HCT116 (cell line): ENCODE measurements around the gene WASF1. TPM values are rescaled to one million over a fixed set of nuclear protein-coding genes. Genes with fewer than 3 reads are reported as not detected.

ENCODE experiments used
- ATAC-seq: fragments of 200-7000 bp; cut with Tn5 transposase; 2 replicates; pipeline ENCODE4 v1.9.1; 2020; ENCODE audit warnings: mild to moderate bottlenecking, moderate library complexity
- BruUV-seq: library from RNA; stranded (reverse); fragments of 400-500 nt; replicated peaks from 2 replicates; lab custom pipeline; 2021; lab: Mats Ljungman, UMichigan
- CTCF ChIA-PET: fragments of 300-600 bp; sonication (Branson Sonifier 250); formaldehyde crosslinking; loops from one replicate; lab custom pipeline; 2021; ENCODE audit warnings: antibody characterized with exemption; lab: Charles Lee
- POLR2A ChIA-PET: fragments of 300-600, 350-600 bp; sonication (Branson Sonifier 250); formaldehyde crosslinking; loops from one replicate; lab custom pipeline; 2021; ENCODE audit warnings: antibody characterized with exemption; lab: Charles Lee
- RAD21 ChIA-PET, 2 experiments: fragments of 300-600 bp; sonication (Branson Sonifier 250); formaldehyde crosslinking; loops; one replicate each; lab custom pipeline; 2023; ENCODE audit warnings: low total read pairs in 2 of 2; ENCODE audit not compliant: uncharacterized antibody in 2 of 2, unreplicated experiment in 2 of 2, low non-redundant PET in 1 of 2; lab: Charles Lee
- DNase-seq: peaks from one replicate; pipeline ENCODE4 v3.0.0-alpha.2; 2010; ENCODE audit warnings: low read depth, low spot score
- H2AFZ ChIP-seq: fragments of 200-600 bp; shearing (Covaris generic), sonication (generic); 2 replicates; pipeline ENCODE4 v1.6.1; 2017; ENCODE audit warnings: low read depth, mixed run types, mixed read lengths, antibody characterized with exemption, low read length; ENCODE audit not compliant: poor library complexity, severe bottlenecking
- H3K27ac ChIP-seq: 2 replicates; pipeline ENCODE4 v1.5.1; 2012; ENCODE audit warnings: low read depth, low read length
- H3K27me3 ChIP-seq: fragments of 200-600 bp; sonication (generic); 2 replicates; pipeline ENCODE4 v1.6.1; 2016; ENCODE audit warnings: mixed run types, low read length, mixed read lengths; ENCODE audit not compliant: insufficient read depth
- H3K36me3 ChIP-seq, 2 experiments: fragments of 200-500 bp in 1 of 2; fragments of 200-600 bp in 1 of 2; sonication (Bioruptor generic) in 1 of 2; sonication (generic) in 1 of 2; 2 replicates each; pipeline versions ENCODE4 v1.5.1 to v1.6.1; 2014 to 2016; ENCODE audit warnings: low read length in 2 of 2, inconsistent platforms in 1 of 2, mixed read lengths in 1 of 2, mixed run types in 1 of 2; ENCODE audit not compliant: insufficient read depth in 2 of 2, control insufficient read depth in 1 of 2
- H3K4me1 ChIP-seq, 2 experiments: fragments of 200-600 bp in 1 of 2; sonication (generic) in 1 of 2; 2 replicates each; pipeline versions ENCODE4 v1.5.1 to v1.6.1; 2012 to 2017; ENCODE audit warnings: low read length in 2 of 2, inconsistent platforms in 1 of 2, mild to moderate bottlenecking in 1 of 2, mixed read lengths in 1 of 2, mixed run types in 1 of 2, moderate library complexity in 1 of 2; ENCODE audit not compliant: insufficient read depth in 2 of 2, control insufficient read depth in 1 of 2
- H3K4me2 ChIP-seq: fragments of 200-600 bp; sonication (generic); 2 replicates; pipeline ENCODE4 v1.6.1; 2017; ENCODE audit warnings: mixed run types, low read length, mixed read lengths
- H3K4me3 ChIP-seq, 2 experiments: fragments of 200-600 bp in 1 of 2; sonication (generic) in 1 of 2; replicated peaks in 1 of 2; 2 replicates each; pipeline ENCODE4 v1.5.1; 2011 to 2016; ENCODE audit warnings: low read length in 2 of 2, control low read depth in 1 of 2, low read depth in 1 of 2, mild to moderate bottlenecking in 1 of 2, mixed read lengths in 1 of 2, mixed run types in 1 of 2
- H3K79me2 ChIP-seq: fragments of 200-600 bp; sonication (generic); 2 replicates; pipeline ENCODE4 v1.6.1; 2017; ENCODE audit warnings: mild to moderate bottlenecking, mixed run types, low read length, moderate library complexity, mixed read lengths; ENCODE audit not compliant: insufficient read depth
- H3K9ac ChIP-seq: fragments of 200-600 bp; sonication (generic); 2 replicates; pipeline ENCODE4 v1.6.1; 2016; ENCODE audit warnings: low read length, mixed read lengths
- H3K9me2 ChIP-seq: fragments of 200-600 bp; sonication (generic), shearing (Covaris generic); 2 replicates; pipeline ENCODE4 v1.6.1; 2017; ENCODE audit warnings: mixed run types, mild to moderate bottlenecking, moderate library complexity; ENCODE audit not compliant: insufficient read depth
- H3K9me3 ChIP-seq, 2 experiments: fragments of 200-500 bp in 1 of 2; fragments of 200-600 bp in 1 of 2; sonication (Bioruptor generic) in 1 of 2; sonication (generic) in 1 of 2; 2 replicates each; pipeline ENCODE4 v1.6.1; 2014 to 2017; ENCODE audit warnings: low read length in 2 of 2, mixed read lengths in 2 of 2, inconsistent platforms in 1 of 2, low read depth in 1 of 2, mild to moderate bottlenecking in 1 of 2, mixed run types in 1 of 2, moderate library complexity in 1 of 2; ENCODE audit not compliant: control insufficient read depth in 1 of 2, insufficient read depth in 1 of 2
- H4K20me1 ChIP-seq: fragments of 200-600 bp; sonication (generic), shearing (Covaris generic); 2 replicates; pipeline ENCODE4 v1.6.1; 2017; ENCODE audit warnings: mixed run types, mild to moderate bottlenecking, moderate library complexity; ENCODE audit not compliant: insufficient read depth
- CEBPB ChIP-seq: IDR thresholded peaks from 2 replicates; pipeline ENCODE4 v1.6.1; 2012; ENCODE audit warnings: low read depth
- CTCF ChIP-seq, 3 experiments: fragments of 200-600 bp in 1 of 3; sonication (generic) in 1 of 3; IDR thresholded peaks in 2 of 3; conservative IDR thresholded peaks in 1 of 3; 2 replicates each; pipeline ENCODE4 v1.5.1; 2012 to 2017; ENCODE audit warnings: low read depth in 2 of 3, low read length in 2 of 3, antibody characterized with exemption in 1 of 3, borderline replicate concordance in 1 of 3, control low read depth in 1 of 3, mild to moderate bottlenecking in 1 of 3, mixed read lengths in 1 of 3, mixed run types in 1 of 3, moderate library complexity in 1 of 3; ENCODE audit not compliant: insufficient read depth in 1 of 3
- EGR1 ChIP-seq: IDR thresholded peaks from 2 replicates; pipeline ENCODE4 v1.6.1; 2012; ENCODE audit warnings: low read depth
- ELF1 ChIP-seq: IDR thresholded peaks from 2 replicates; pipeline ENCODE4 v1.6.1; 2012; ENCODE audit warnings: low read depth, borderline replicate concordance
- EZH2 ChIP-seq: fragments of 200-600 bp; sonication (generic); IDR thresholded peaks from 2 replicates; pipeline ENCODE4 v1.6.1; 2017; ENCODE audit warnings: antibody characterized with exemption, mixed run types
- FOSL1 ChIP-seq: IDR thresholded peaks from 2 replicates; pipeline ENCODE4 v1.6.1; 2012; ENCODE audit warnings: low read depth
- JUND ChIP-seq: IDR thresholded peaks from 2 replicates; pipeline ENCODE4 v1.6.1; 2012
- MAX ChIP-seq: IDR thresholded peaks from 2 replicates; pipeline ENCODE4 v1.6.1; 2012
- POLR2A ChIP-seq: IDR thresholded peaks from 2 replicates; pipeline ENCODE4 v1.7.0; 2011; ENCODE audit warnings: borderline replicate concordance; ENCODE audit not compliant: insufficient read depth, insufficient read length; ENCODE audit errors: extremely low read depth
- POLR2AphosphoS5 ChIP-seq: IDR thresholded peaks from 2 replicates; pipeline ENCODE4 v1.6.1; 2011; ENCODE audit warnings: mild to moderate bottlenecking, low read depth, low read length, moderate library complexity
- SIN3A ChIP-seq: IDR thresholded peaks from 2 replicates; pipeline ENCODE4 v1.6.1; 2012; ENCODE audit warnings: low read depth
- SP1 ChIP-seq: IDR thresholded peaks from 2 replicates; pipeline ENCODE4 v1.6.1; 2012; ENCODE audit warnings: low read depth
- SRF ChIP-seq: IDR thresholded peaks from 2 replicates; pipeline ENCODE4 v1.6.1; 2012; ENCODE audit warnings: low read depth
- TCF7L2 ChIP-seq: IDR thresholded peaks from 2 replicates; pipeline ENCODE4 v1.7.0; 2011; ENCODE audit warnings: borderline replicate concordance, inconsistent platforms; ENCODE audit not compliant: insufficient read depth, insufficient read length; ENCODE audit errors: extremely low read depth
- YY1 ChIP-seq: IDR thresholded peaks from 2 replicates; pipeline ENCODE4 v1.6.1; 2011; ENCODE audit warnings: low read length, low read depth, moderate library complexity, mild to moderate bottlenecking; ENCODE audit not compliant: insufficient replicate concordance; ENCODE audit errors: extremely low read depth
- ZBTB33 ChIP-seq: IDR thresholded peaks from 2 replicates; pipeline ENCODE4 v1.6.1; 2011; ENCODE audit warnings: mild to moderate bottlenecking, low read length, moderate library complexity; ENCODE audit not compliant: insufficient replicate concordance; ENCODE audit errors: extremely low read depth
- ZFX ChIP-seq: fragments of 450-650 bp; IDR thresholded peaks from 2 replicates; pipeline ENCODE4 v1.6.1; 2017
- ZNF274 ChIP-seq: fragments of 200-500 bp; sonication (Bioruptor generic); IDR thresholded peaks from 2 replicates; pipeline ENCODE4 v1.6.1; 2014; ENCODE audit warnings: mild to moderate bottlenecking, low read depth, low read length, inconsistent platforms
- intact Hi-C: fragments of 100-400 bp; cut with micrococcal nuclease; formaldehyde crosslinking; loops from 2 replicates; pipeline ENCODE4 v1.10.0; 2022
- total RNA-seq: library from RNA; stranded (reverse); gene quantifications from one replicate; pipeline ENCODE4 v1.2.1, GENCODE V29; 2021; ENCODE audit not compliant: unreplicated experiment
- TF ChIP-seq, protein P1 (sequence below): IDR thresholded peaks from 2 replicates; pipeline ENCODE4 v1.6.1; 2012

Gene WASF1
- total RNA-seq, 1 experiment from 2014 or later, result 25.9 TPM

DNA sequence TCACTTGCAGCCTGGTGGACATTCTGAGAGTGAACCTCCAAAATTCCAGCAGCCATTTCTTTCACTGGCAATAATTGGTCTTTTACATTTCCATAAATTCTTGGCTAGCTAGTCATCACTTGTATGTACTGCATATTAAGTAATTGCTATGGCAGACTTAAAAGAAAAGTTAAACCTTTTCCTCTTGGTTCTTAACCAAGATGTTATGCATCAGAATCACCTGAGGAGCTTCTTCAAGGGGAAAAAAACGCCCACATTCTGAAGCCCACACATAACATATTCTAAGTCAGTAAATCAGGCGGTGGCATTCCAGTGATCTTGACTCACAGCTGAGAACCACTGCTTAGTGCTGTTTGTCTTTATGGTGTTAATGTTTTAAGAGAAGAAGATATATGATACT lies 37.8 kb upstream of the WASF1 start:
- ATAC-seq (no peak), DNase-seq (no peak)
- TF ChIP-seq EZH2 (no peak), SRF (no peak), POLR2A (no peak), CTCF (IDR thresholded peaks at IDR 0.05 in 2 of 3, conservative IDR thresholded peaks at IDR 0.05 in 1 of 3; ENCODE audit: borderline replicate concordance in 1 of 3, insufficient read depth in 1 of 3, low read depth in 2 of 3, low read length in 2 of 3) (no peak), ZFX (no peak), POLR2AphosphoS5 (no peak), JUND (no peak)
- no peak overlapping the region for H3K9ac ChIP-seq
- H3K79me2 ChIP-seq, result no peaks in the 10 kb centered on the region
- H3K9me3 ChIP-seq, result no peaks in the 10 kb centered on the region
- BruUV-seq, result no TSS peak
- no peak overlapping the region for H3K4me3 ChIP-seq
- CTCF ChIA-PET, result no interaction called here
- H2AFZ ChIP-seq, result no peak overlapping the region
- H3K27me3 ChIP-seq, result no peaks in the 10 kb centered on the region
- no peaks in the 10 kb centered on the region for H4K20me1 ChIP-seq
- no peak overlapping the region for H3K27ac ChIP-seq
- intact Hi-C loops, result no loop called here
- peaks cover 8 to 34% of the 10 kb centered on the region in 2 experiments for H3K36me3 ChIP-seq
- RAD21 ChIA-PET, result no interaction called here
- no peaks in the 10 kb centered on the region for H3K9me2 ChIP-seq
- peaks cover 0 to 4% of the 10 kb centered on the region in 2 experiments; a peak in 1 of 4 replicates for H3K4me1 ChIP-seq
- H3K4me2 ChIP-seq, result no peak overlapping the region
- POLR2A ChIA-PET, result no interaction called here

- no peaks in the 10 kb centered on the region for H3K79me2 ChIP-seq
- ATAC-seq (no peak), DNase-seq (no peak)
- no peaks in the 10 kb centered on the region for H3K27me3 ChIP-seq
- H3K4me3 ChIP-seq, result no peak overlapping the region
- ChIA-PET POLR2A (no interaction called here), RAD21 (no interaction called here), CTCF (no interaction called here)
- H3K4me1 ChIP-seq, result peaks cover 0 to 4% of the 10 kb centered on the region in 2 experiments; a peak in 1 of 4 replicates
- no peak overlapping the region for H3K27ac ChIP-seq
- H3K9me2 ChIP-seq, result no peaks in the 10 kb centered on the region
- no peak overlapping the region for H3K9ac ChIP-seq
- no peak overlapping the region for H2AFZ ChIP-seq
- no peaks in the 10 kb centered on the region for H3K9me3 ChIP-seq
- no peak overlapping the region for H3K4me2 ChIP-seq
- H3K36me3 ChIP-seq, result peaks cover 15 to 34% of the 10 kb centered on the region in 2 experiments
- intact Hi-C loops, result no loop called here
- BruUV-seq, result no TSS peak
- H4K20me1 ChIP-seq, result no peaks in the 10 kb centered on the region
- no peak for TF ChIP-seq EZH2
- no peak for TF ChIP-seq MAX
- TF ChIP-seq, protein P1, sequence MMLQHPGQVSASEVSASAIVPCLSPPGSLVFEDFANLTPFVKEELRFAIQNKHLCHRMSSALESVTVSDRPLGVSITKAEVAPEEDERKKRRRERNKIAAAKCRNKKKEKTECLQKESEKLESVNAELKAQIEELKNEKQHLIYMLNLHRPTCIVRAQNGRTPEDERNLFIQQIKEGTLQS, result no peak
- TF ChIP-seq JUND, result no peak
- TF ChIP-seq TCF7L2, result no peak
- no peak for TF ChIP-seq POLR2AphosphoS5
- no peak for TF ChIP-seq SRF
- no peak for TF ChIP-seq ZBTB33
- no peak for TF ChIP-seq ELF1
- TF ChIP-seq POLR2A, result no peak
- TF ChIP-seq EGR1, result no peak
- TF ChIP-seq SP1, result no peak
- no peak for TF ChIP-seq SIN3A
- no peak for TF ChIP-seq CEBPB
- no peak for TF ChIP-seq FOSL1
- no peak for TF ChIP-seq ZNF274
- no peak for TF ChIP-seq YY1
Observed at GRCh38 chr6:110216140-110216539, 36.7 kb upstream of the WASF1 start.
